ENCODE measurements around the gene ABCF3. TPM values are rescaled to one million over a fixed set of nuclear protein-coding genes. Genes with fewer than 3 reads are reported as not detected.
"Not testable (repeated sequence)": the region's sequence is repeated elsewhere in the genome, so short reads cannot be mapped to it uniquely, and the experiment has no call there.

ABCF3 gene
- total RNA-seq, 4 donors from 2014 or later, result 41.0 to 76.7 (median 64.0) TPM

GRCh38 chr3:184157206-184157605 lies 28.8 kb upstream of the ABCF3 start:
- no peak for DNase-seq (ENCODE audit: low spot score)
- peak; percentile 9 for ATAC-seq (ENCODE audit: low FRiP score)
- no peak for TF ChIP-seq CTCF (IDR thresholded peaks at IDR 0.05)

GRCh38 chr3:184158404-184158803 lies 27.6 kb upstream of the ABCF3 start:
- DNase-seq (ENCODE audit: low spot score), result no peak
- no peak for TF ChIP-seq CTCF (IDR thresholded peaks at IDR 0.05)
- no peak for ATAC-seq (ENCODE audit: low FRiP score)

- peak; percentile 25 for ATAC-seq (ENCODE audit: low FRiP score)
- TF ChIP-seq CTCF (IDR thresholded peaks at IDR 0.05), result no peak
- no peak for DNase-seq (ENCODE audit: low spot score)
Measured at GRCh38 chr3:184160456-184160855, 25.5 kb upstream of the ABCF3 start.

- not testable (repeated sequence) for DNase-seq (ENCODE audit: low spot score); ATAC-seq (ENCODE audit: low FRiP score)
Measured at GRCh38 chr3:184162571-184163070, 23.4 kb upstream of the ABCF3 start.

- no peak for DNase-seq (ENCODE audit: low spot score)
- no peak for ATAC-seq (ENCODE audit: low FRiP score)
- TF ChIP-seq CTCF (IDR thresholded peaks at IDR 0.05), result no peak
Measured at GRCh38 chr3:184164648-184165330, 21.2 kb upstream of the ABCF3 start.

GRCh38 chr3:184165543-184165942 lies 20.5 kb upstream of the ABCF3 start:
- TF ChIP-seq CTCF (IDR thresholded peaks at IDR 0.05), result no peak
- no peak for ATAC-seq (ENCODE audit: low FRiP score)
- no peak for DNase-seq (ENCODE audit: low spot score)

GRCh38 chr3:184166671-184167070 lies 19.3 kb upstream of the ABCF3 start:
- ATAC-seq (ENCODE audit: low FRiP score) (no peak), DNase-seq (ENCODE audit: low spot score) (no peak)
- no peak for TF ChIP-seq CTCF (IDR thresholded peaks at IDR 0.05)

Data from omental fat pad (tissue), 4 donors.